Activated T-helper 2 cell treated with anti-CD3 and anti-CD28 coated beads, Interferon-gamma antibody, Interleukin-2, Interleukin-4, amounts not matched to agents 10 μg/mL and 5 μg/mL and 100 μg/mL, durations not matched to agents 14 hours and 24 hours and 36 hours (primary cell): ENCODE measurements around the gene PNMA6E. TPM values are rescaled to one million over a fixed set of nuclear protein-coding genes. Genes with fewer than 3 reads are reported as not detected.
"Not testable (repeated sequence)": the region's sequence is repeated elsewhere in the genome, so short reads cannot be mapped to it uniquely, and the experiment has no call there.

Source experiments
- DNase-seq: peaks from one replicate; pipeline ENCODE4 v3.0.0; 2021; ENCODE audit warnings: low spot score
- H3K27ac Mint-ChIP-seq: one replicate; pipeline ENCODE4 v1.8.0; 2021; ENCODE audit warnings: mixed read lengths
- H3K27me3 Mint-ChIP-seq: one replicate; pipeline ENCODE4 v1.8.0; 2021; ENCODE audit warnings: low read depth, mixed read lengths
- H3K36me3 Mint-ChIP-seq: one replicate; pipeline ENCODE4 v1.8.0; 2021; ENCODE audit warnings: low read depth, mixed read lengths
- H3K4me1 Mint-ChIP-seq: one replicate; pipeline ENCODE4 v1.8.0; 2021; ENCODE audit warnings: low read depth, mixed read lengths
- H3K4me3 Mint-ChIP-seq: one replicate; pipeline ENCODE4 v1.8.0; 2021; ENCODE audit warnings: low read depth, mild to moderate bottlenecking, moderate library complexity, mixed read lengths
- H3K9me3 Mint-ChIP-seq: one replicate; pipeline ENCODE4 v1.8.0; 2021; ENCODE audit warnings: mixed read lengths
- intact Hi-C: fragments of 100-400 bp; cut with micrococcal nuclease; formaldehyde crosslinking; loops from one replicate; pipeline ENCODE4 v1.15.1; 2023
- total RNA-seq: library from RNA; stranded (reverse); gene quantifications from 2 replicates; pipeline ENCODE4 v1.2.3, GENCODE V29; 2022

PNMA6E gene
- total RNA-seq, 1 donor from 2014 or later = not detected

DNA sequence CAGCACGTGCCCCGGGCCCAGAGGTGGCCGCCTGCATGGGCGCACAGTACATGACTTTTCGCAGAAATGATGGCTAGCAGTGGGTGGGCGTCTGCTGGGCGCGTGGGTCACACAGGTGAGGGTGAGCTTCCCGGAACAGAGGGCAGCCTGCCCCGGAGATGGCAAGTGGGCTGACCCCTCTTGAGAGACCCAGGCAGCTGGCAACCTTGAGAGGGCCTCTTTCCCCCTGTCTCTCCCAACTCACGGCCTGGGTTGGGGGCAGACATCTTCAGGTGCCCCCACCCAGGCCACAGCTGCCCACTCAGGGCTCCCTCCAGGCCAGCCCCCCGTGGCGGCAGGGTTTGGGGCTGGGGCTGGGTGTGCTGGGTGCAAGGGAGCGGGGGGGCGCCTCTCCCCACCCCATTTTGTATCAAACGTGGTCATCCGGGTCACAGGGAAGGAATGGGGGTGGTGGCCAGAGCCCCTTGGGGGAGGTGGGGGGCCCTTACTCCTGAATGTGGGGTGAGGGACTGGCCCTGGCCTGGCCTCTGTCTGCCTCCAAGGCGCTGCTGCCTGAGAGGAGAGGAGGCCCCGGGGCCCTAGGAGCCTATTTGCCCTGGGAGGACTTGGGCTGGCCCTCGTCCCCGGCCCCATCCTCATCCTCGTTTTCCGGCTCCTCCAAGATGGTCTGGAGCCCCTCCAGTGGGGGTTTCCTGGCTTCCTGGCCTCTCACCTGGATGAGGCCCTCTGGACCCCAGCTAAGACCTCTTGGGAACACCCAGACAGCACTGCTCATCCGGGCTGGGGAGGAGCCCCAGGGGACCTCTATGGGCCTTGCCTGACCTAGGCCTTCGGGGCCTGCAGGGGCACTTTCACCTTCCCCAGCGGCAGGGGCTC lies 4.6 kb downstream of the PNMA6E start:
- intact Hi-C loops = no loop called here
- H3K4me3 Mint-ChIP-seq = no peak overlapping the region

GRCh38 chrX:153395613-153396319 lies 5.4 kb downstream of the PNMA6E start:
- intact Hi-C loops = no loop called here
- Mint-ChIP-seq H3K4me3 (no peak overlapping the region), H3K9me3 (no peaks in the 10 kb centered on the region), H3K4me1 (peaks cover 11% of the 10 kb centered on the region), H3K27me3 (no peaks in the 10 kb centered on the region), H3K36me3 (no peaks in the 10 kb centered on the region), H3K27ac (no peak overlapping the region)
- DNase-seq = no peak

More for the DNA sequence above, 4.6 kb downstream of the PNMA6E start:
- peaks cover 11% of the 10 kb centered on the region for H3K4me1 Mint-ChIP-seq
- H3K9me3 Mint-ChIP-seq = no peaks in the 10 kb centered on the region
- H3K36me3 Mint-ChIP-seq = no peaks in the 10 kb centered on the region
- no peak for DNase-seq
- no peaks in the 10 kb centered on the region for H3K27me3 Mint-ChIP-seq
- H3K27ac Mint-ChIP-seq = no peak overlapping the region

GRCh38 chrX:153394612-153395011 lies 6.5 kb downstream of the PNMA6E start:
- DNase-seq = no peak
- H3K27ac Mint-ChIP-seq = no peak overlapping the region
- H3K4me3 Mint-ChIP-seq = no peak overlapping the region
- intact Hi-C loops = no loop called here
- H3K36me3 Mint-ChIP-seq = no peaks in the 10 kb centered on the region
- no peaks in the 10 kb centered on the region for H3K9me3 Mint-ChIP-seq
- peaks cover 11% of the 10 kb centered on the region for H3K4me1 Mint-ChIP-seq
- no peaks in the 10 kb centered on the region for H3K27me3 Mint-ChIP-seq

DNA sequence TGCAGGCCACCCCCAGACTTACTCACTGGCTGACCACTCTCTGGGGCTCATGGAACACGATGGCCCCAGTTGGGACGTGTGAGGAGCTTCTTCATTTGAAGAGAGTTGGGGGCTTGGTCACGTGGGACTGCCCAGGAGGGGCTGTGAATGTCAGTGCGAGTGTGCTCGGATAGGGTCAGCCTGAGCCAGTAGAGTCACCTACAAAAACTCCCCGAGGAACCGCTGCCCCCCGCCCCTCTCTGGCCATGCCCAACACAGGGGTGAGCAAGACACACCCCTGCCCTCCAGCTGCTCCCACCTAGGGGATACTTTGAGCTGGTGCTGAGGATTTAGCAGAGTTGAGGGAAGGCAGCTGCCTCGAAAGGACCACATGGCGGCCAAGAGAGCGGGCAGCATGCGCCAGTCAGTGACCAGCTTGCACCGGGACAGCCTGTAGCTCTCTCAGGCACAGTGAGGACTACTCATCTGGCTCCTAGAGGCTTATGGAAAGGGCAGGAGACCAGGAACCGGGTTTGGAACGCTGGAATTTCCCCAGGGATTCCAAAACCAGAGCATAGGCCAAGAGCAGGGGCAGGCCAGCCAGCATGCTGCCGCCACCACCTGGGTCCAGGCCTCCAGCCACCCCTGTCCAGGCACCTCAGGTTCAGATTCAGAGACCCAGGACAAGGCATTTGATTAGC lies 8.4 kb downstream of the PNMA6E start:
- no peaks in the 10 kb centered on the region for H3K9me3 Mint-ChIP-seq
- intact Hi-C loops = no loop called here
- H3K4me1 Mint-ChIP-seq = peaks cover 11% of the 10 kb centered on the region
- H3K4me3 Mint-ChIP-seq = no peak overlapping the region
- H3K27ac Mint-ChIP-seq = no peak overlapping the region
- DNase-seq = no peak
- no peaks in the 10 kb centered on the region for H3K27me3 Mint-ChIP-seq
- no peaks in the 10 kb centered on the region for H3K36me3 Mint-ChIP-seq

DNA sequence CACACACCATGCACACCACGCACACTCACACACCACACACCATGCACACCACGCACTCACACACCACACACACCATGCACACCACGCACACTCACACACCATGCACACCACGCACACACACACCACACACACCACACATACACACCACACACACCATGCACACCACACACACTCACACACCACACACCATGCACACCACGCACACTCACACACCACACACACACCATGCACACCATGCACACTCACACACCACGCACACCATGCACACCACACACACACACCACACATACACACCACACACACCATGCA lies 11.7 kb downstream of the PNMA6E start:
- H3K27me3 Mint-ChIP-seq, DNase-seq, H3K4me3 Mint-ChIP-seq, H3K4me1 Mint-ChIP-seq, H3K9me3 Mint-ChIP-seq, intact Hi-C loops, H3K36me3 Mint-ChIP-seq, H3K27ac Mint-ChIP-seq: not testable (repeated sequence)

DNA sequence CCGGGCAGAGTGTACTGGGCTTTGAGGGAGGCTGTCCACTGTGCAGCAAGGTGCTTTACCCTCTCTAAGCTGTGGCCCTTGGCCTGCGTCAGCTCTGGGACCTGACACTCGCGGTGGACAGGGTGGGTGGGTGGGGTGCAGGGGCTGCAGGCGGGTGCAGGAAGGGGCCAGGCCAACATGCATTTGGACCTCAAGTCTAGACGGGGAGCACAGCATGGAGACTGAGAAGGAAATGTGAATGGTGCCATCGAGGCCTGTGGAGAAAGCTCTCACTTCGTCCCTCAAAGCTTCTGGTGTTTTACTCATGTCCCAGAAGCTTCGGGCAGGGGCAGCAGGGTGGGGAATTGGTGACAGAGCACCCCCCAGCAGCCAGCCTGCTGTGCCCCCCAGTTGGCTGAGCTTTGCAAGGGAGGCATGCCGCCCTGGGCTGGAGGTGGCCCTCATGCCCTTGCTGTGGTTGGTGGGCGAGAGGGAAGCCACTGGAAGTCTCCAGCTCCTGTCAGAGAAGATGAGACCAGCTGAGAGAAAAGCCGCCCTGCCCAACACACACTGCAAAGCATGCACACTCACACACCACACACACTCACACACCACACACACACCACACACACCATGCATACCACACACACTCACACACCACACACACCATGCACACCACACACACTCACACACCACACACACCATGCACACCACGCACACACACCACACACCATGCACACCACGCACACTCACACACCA lies 12.3 kb downstream of the PNMA6E start:
- H3K4me3 Mint-ChIP-seq = no peak overlapping the region
- no peaks in the 10 kb centered on the region for H3K36me3 Mint-ChIP-seq
- no peak for DNase-seq
- peaks cover 3% of the 10 kb centered on the region for H3K27me3 Mint-ChIP-seq
- H3K27ac Mint-ChIP-seq = no peak overlapping the region
- no peaks in the 10 kb centered on the region for H3K9me3 Mint-ChIP-seq
- intact Hi-C loops = no loop called here
- no peaks in the 10 kb centered on the region for H3K4me1 Mint-ChIP-seq

- no peak overlapping the region for H3K27ac Mint-ChIP-seq
- H3K4me3 Mint-ChIP-seq = no peak overlapping the region
- H3K36me3 Mint-ChIP-seq = no peaks in the 10 kb centered on the region
- no peaks in the 10 kb centered on the region for H3K4me1 Mint-ChIP-seq
- peaks cover 3% of the 10 kb centered on the region for H3K27me3 Mint-ChIP-seq
- intact Hi-C loops = no loop called here
- DNase-seq = no peak
- no peaks in the 10 kb centered on the region for H3K9me3 Mint-ChIP-seq
Observed at GRCh38 chrX:153387987-153388721, 13.0 kb downstream of the PNMA6E start.

- no peaks in the 10 kb centered on the region for H3K36me3 Mint-ChIP-seq
- H3K9me3 Mint-ChIP-seq = no peaks in the 10 kb centered on the region
- intact Hi-C loops = no loop called here
- H3K27ac Mint-ChIP-seq = no peak overlapping the region
- no peak for DNase-seq
- no peaks in the 10 kb centered on the region for H3K4me1 Mint-ChIP-seq
- peaks cover 3% of the 10 kb centered on the region for H3K27me3 Mint-ChIP-seq
- H3K4me3 Mint-ChIP-seq = no peak overlapping the region
Observed at GRCh38 chrX:153387345-153387744, 13.8 kb downstream of the PNMA6E start.

DNA sequence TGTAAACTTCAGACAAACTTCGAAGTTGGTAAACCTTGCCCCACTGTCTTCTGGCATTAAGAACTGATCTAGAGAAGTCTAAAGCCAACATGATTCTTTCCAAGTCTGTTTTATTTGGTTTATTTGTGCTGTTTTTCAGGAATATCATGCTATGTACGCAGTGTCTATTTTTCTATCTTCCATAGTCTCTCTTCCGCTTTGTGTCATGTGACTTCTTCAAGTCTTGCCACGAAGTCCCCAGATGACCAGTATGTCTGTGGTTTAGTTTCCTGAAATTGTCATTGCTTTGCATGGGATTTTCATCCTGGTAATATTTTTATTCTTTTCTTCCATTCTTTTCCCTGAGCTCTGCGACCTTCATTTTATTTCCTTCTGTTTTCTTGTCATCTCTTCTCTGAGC lies 15.1 kb downstream of the PNMA6E start:
- no peak overlapping the region for H3K27ac Mint-ChIP-seq
- H3K4me1 Mint-ChIP-seq = no peaks in the 10 kb centered on the region
- no peak for DNase-seq
- intact Hi-C loops = no loop called here
- no peaks in the 10 kb centered on the region for H3K9me3 Mint-ChIP-seq
- H3K4me3 Mint-ChIP-seq = no peak overlapping the region
- H3K27me3 Mint-ChIP-seq = peaks cover 3% of the 10 kb centered on the region
- H3K36me3 Mint-ChIP-seq = no peaks in the 10 kb centered on the region

GRCh38 chrX:153384973-153385372 lies 16.2 kb downstream of the PNMA6E start:
- DNase-seq, H3K27me3 Mint-ChIP-seq, intact Hi-C loops, H3K4me1 Mint-ChIP-seq, H3K9me3 Mint-ChIP-seq, H3K27ac Mint-ChIP-seq, H3K4me3 Mint-ChIP-seq, H3K36me3 Mint-ChIP-seq: not testable (repeated sequence)

GRCh38 chrX:153384390-153384789 lies 16.8 kb downstream of the PNMA6E start:
- Mint-ChIP-seq H3K27me3 (peaks cover 3% of the 10 kb centered on the region), H3K4me1 (no peaks in the 10 kb centered on the region), H3K9me3 (no peaks in the 10 kb centered on the region), H3K36me3 (no peaks in the 10 kb centered on the region), H3K27ac (no peak overlapping the region), H3K4me3 (no peak overlapping the region)
- no peak for DNase-seq
- intact Hi-C loops = no loop called here
